DOHH2 (cell line): ENCODE data around the gene CNDP1.
"Not testable (repeated sequence)": the region's sequence is repeated elsewhere in the genome, so short reads cannot be mapped to it uniquely, and the experiment has no call there.

Experiments
- CTCF ChIP-seq: fragments of 200-600 bp; sonication (generic); IDR thresholded peaks from one replicate; pipeline ENCODE4 v1.5.1; 2014; ENCODE audit warnings: antibody characterized with exemption, mild to moderate bottlenecking, low read depth, low read length; ENCODE audit not compliant: poor library complexity, severe bottlenecking
- EZH2phosphoT487 ChIP-seq: fragments of 200-600 bp; sonication (generic); IDR thresholded peaks from 2 replicates; pipeline ENCODE4 v1.6.1; 2017; ENCODE audit warnings: borderline replicate concordance, mild to moderate bottlenecking, antibody characterized with exemption, low read length, moderate library complexity, mixed read lengths

GRCh38 chr18:74500774-74501173 is 33.5 kb upstream of the CNDP1 start:
- not testable (repeated sequence) for TF ChIP-seq CTCF, EZH2phosphoT487
